T-cell (primary cell): ENCODE results near the gene BACE2. TPM values are rescaled to one million over a fixed set of nuclear protein-coding genes. Genes with fewer than 3 reads are reported as not detected.
"Not testable (repeated sequence)": the region's sequence is repeated elsewhere in the genome, so short reads cannot be mapped to it uniquely, and the experiment has no call there.

Source experiments
- ATAC-seq, 4 experiments: fragments of 200-7000 bp in 3 of 4; fragments of 150-1000 bp in 1 of 4; cut with Tn5 transposase; replicated peaks in 1 of 4; 1 replicate in 3 of 4; 2 replicates in 1 of 4; pipeline ENCODE4 v1.10.0; 2021; ENCODE audit warnings: moderate library complexity in 3 of 4, mild to moderate bottlenecking in 2 of 4, moderate number of reproducible peaks in 1 of 4
- CTCF ChIA-PET, 2 donors: fragments of 300-600 bp; sonication (Branson Sonifier 250); formaldehyde crosslinking; loops; one replicate each; lab custom pipeline; 2022; ENCODE audit warnings: antibody characterized with exemption in 2 of 2; lab: Charles Lee
- POLR2A ChIA-PET, 2 donors: fragments of 300-600 bp; sonication (Branson Sonifier 250); formaldehyde crosslinking; loops; one replicate each; lab custom pipeline; 2022; ENCODE audit warnings: antibody characterized with exemption in 2 of 2; lab: Charles Lee
- DNase-seq, 35 experiments: peaks; one replicate each; pipeline versions ENCODE4 v3.0.0 to v3.0.0-alpha.2; 2013 to 2023
- H3K27ac ChIP-seq: one replicate; pipeline ENCODE4 v1.5.1; 2013; ENCODE audit warnings: low read length
- H3K27me3 ChIP-seq, 2 experiments: replicated peaks in 1 of 2; 1 replicate in 1 of 2; 2 replicates in 1 of 2; pipeline versions ENCODE4 v1.6.1 to v1.7.0; 2013; ENCODE audit warnings: low read length in 1 of 2, mixed read lengths in 1 of 2; ENCODE audit not compliant: control insufficient read depth in 2 of 2, insufficient read depth in 2 of 2; ENCODE audit errors: extremely low read depth in 1 of 2
- H3K36me3 ChIP-seq, 2 donors: 1 replicate in 1 of 2; 2 replicates in 1 of 2; pipeline versions ENCODE4 v1.6.1 to v1.7.0; 2013; ENCODE audit warnings: low read length in 1 of 2; ENCODE audit not compliant: control insufficient read depth in 2 of 2, insufficient read depth in 1 of 2; ENCODE audit errors: extremely low read depth in 1 of 2
- H3K4me1 ChIP-seq, 2 experiments: 1 replicate in 1 of 2; 2 replicates in 1 of 2; pipeline versions ENCODE4 v1.6.1 to v1.7.0; 2013; ENCODE audit warnings: low read length in 2 of 2, mixed read lengths in 1 of 2; ENCODE audit not compliant: insufficient read depth in 2 of 2, control insufficient read depth in 1 of 2; ENCODE audit errors: extremely low read depth in 1 of 2
- H3K4me3 ChIP-seq, 2 donors: 1 replicate in 1 of 2; 2 replicates in 1 of 2; pipeline versions ENCODE4 v1.5.1 to v1.7.0; 2013; ENCODE audit warnings: mild to moderate bottlenecking in 2 of 2, low read length in 1 of 2, moderate library complexity in 1 of 2; ENCODE audit not compliant: control insufficient read depth in 1 of 2; ENCODE audit errors: extremely low read depth in 1 of 2
- H3K9me3 ChIP-seq: 2 replicates; pipeline ENCODE4 v1.7.0; 2013
- H3K27ac Mint-ChIP-seq, 2 donors: one replicate each; pipeline ENCODE4 v1.8.0; 2020 to 2021; ENCODE audit warnings: mild to moderate bottlenecking in 2 of 2, mixed read lengths in 2 of 2
- H3K27me3 Mint-ChIP-seq, 2 donors: one replicate each; pipeline ENCODE4 v1.8.0; 2021 to 2022; ENCODE audit warnings: mixed read lengths in 2 of 2
- H3K36me3 Mint-ChIP-seq: one replicate; pipeline ENCODE4 v1.8.0; 2021; ENCODE audit warnings: mixed read lengths
- H3K4me1 Mint-ChIP-seq, 3 donors: one replicate each; pipeline ENCODE4 v1.8.0; 2020 to 2022; ENCODE audit warnings: mixed read lengths in 3 of 3, mild to moderate bottlenecking in 1 of 3
- H3K4me3 Mint-ChIP-seq, 3 donors: one replicate each; pipeline ENCODE4 v1.8.0; 2020 to 2022; ENCODE audit warnings: mild to moderate bottlenecking in 3 of 3, mixed read lengths in 3 of 3, moderate library complexity in 3 of 3
- H3K9me3 Mint-ChIP-seq, 3 donors: one replicate each; pipeline ENCODE4 v1.8.0; 2020 to 2022; ENCODE audit warnings: mixed read lengths in 3 of 3
- WGBS: methylation state at CpG from one replicate; pipeline ENCODE4 v1.1.5; 2013; ENCODE audit warnings: missing lambda C conversion rate; ENCODE audit not compliant: insufficient coverage; 5-methylcytosine and 5-hydroxymethylcytosine counted together
- total RNA-seq, 35 experiments: library from RNA in 6 of 35; stranded (reverse) in 6 of 35; fragments of 120-200 nt in 1 of 35; gene quantifications; one replicate each; pipeline versions ENCODE4 v1.2.1 to v1.2.4 and lab custom pipeline; 2013 to 2026

Gene BACE2
- total RNA-seq, 5 donors from 2014 or later (not counting 1 experiment from before 2014, with no cell fraction given) = 0.30 to 1.1 (median 0.68) TPM

DNA sequence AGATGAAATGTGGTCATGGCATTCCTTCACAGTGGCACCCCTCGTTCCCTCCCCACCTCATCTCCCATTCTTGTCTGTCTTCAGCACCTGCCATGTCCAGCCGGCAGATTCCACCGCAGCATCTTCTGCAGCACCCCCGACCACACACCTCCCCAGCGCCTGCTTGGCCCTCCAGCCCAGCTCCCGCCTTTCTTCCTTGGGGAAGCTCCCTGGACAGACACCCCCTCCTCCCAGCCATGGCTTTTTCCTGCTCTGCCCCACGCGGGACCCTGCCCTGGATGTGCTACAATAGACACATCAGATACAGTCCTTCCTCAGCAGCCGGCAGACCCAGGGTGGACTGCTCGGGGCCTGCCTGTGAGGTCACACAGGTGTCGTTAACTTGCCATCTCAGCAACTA, 81.5 kb downstream of the BACE2 start:
- Histone ChIP-seq H3K4me3 (no peak overlapping the region), H3K36me3 (no peaks in the 10 kb centered on the region), H3K27ac (no peak overlapping the region), H3K9me3 (no peaks in the 10 kb centered on the region), H3K27me3 (peaks cover 0 to 35% of the 10 kb centered on the region in 2 experiments), H3K4me1 (no peaks in the 10 kb centered on the region)
- DNase-seq (no peak), ATAC-seq (no peak)
- Mint-ChIP-seq H3K9me3 (peaks cover 4 to 5% (median 5%) of the 10 kb centered on the region in 3 donors), H3K27me3 (peaks cover 23 to 32% of the 10 kb centered on the region in 2 donors), H3K4me1 (no peaks in the 10 kb centered on the region), H3K27ac (no peak overlapping the region), H3K36me3 (no peaks in the 10 kb centered on the region), H3K4me3 (no peak overlapping the region)
- ChIA-PET POLR2A (no interaction called here), CTCF (no interaction called here)
- WGBS = 88% methylated on average over 10 of the region's 11 CpGs

DNA sequence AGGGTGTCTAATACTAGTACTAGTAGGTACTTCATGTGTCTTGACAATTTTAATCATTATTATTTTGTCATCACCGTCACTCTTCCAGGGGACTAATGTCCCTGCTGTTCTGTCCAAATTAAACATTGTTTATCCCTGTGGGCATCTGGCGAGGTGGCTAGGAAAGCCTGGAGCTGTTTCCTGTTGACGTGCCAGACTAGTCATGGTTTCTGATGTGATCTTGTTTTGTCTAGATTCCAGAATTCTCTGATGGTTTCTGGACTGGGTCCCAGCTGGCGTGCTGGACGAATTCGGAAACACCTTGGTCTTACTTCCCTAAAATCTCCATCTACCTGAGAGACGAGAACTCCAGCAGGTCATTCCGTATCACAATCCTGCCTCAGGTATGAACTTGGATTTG, 82.6 kb downstream of the BACE2 start:
- POLR2A ChIA-PET = interaction anchor here in 1 of 2 donors (0.6 kb wide), 1 partner anchor 9 kb away, joined by 6 read pairs; no protein-coding TSS in a partner anchor
- WGBS = 79% methylated on average over 7 of the region's 8 CpGs

GRCh38 chr21:41251961-41252642, 84.1 kb downstream of the BACE2 start:
- Mint-ChIP-seq H3K27ac (no peak overlapping the region), H3K4me3 (no peak overlapping the region), H3K27me3 (peaks cover 35 to 41% of the 10 kb centered on the region in 2 donors), H3K4me1 (no peaks in the 10 kb centered on the region), H3K36me3 (no peaks in the 10 kb centered on the region), H3K9me3 (peaks cover 8 to 17% (median 12%) of the 10 kb centered on the region in 3 donors)
- Histone ChIP-seq H3K4me3 (no peak overlapping the region), H3K9me3 (no peaks in the 10 kb centered on the region), H3K27me3 (peaks cover 0 to 34% of the 10 kb centered on the region in 2 experiments), H3K36me3 (no peaks in the 10 kb centered on the region), H3K4me1 (no peaks in the 10 kb centered on the region), H3K27ac (no peak overlapping the region)
- DNase-seq (no peak), ATAC-seq (no peak)
- ChIA-PET POLR2A (no interaction called here), CTCF (no interaction called here)
- 77% methylated on average over 8 of the region's 12 CpGs for WGBS

More for the DNA sequence above, 82.6 kb downstream of the BACE2 start:
- H3K27me3 ChIP-seq = peaks cover 0 to 39% of the 10 kb centered on the region in 2 experiments
- no peak overlapping the region for H3K27ac ChIP-seq
- Mint-ChIP-seq H3K36me3 (no peaks in the 10 kb centered on the region), H3K4me3 (no peak overlapping the region), H3K27me3 (peaks cover 31 to 41% of the 10 kb centered on the region in 2 donors), H3K4me1 (no peaks in the 10 kb centered on the region), H3K9me3 (peaks cover 4 to 12% (median 12%) of the 10 kb centered on the region in 3 donors), H3K27ac (no peak overlapping the region)
- H3K4me1 ChIP-seq = no peaks in the 10 kb centered on the region
- CTCF ChIA-PET = no interaction called here
- DNase-seq (no peak), ATAC-seq (no peak)
- no peaks in the 10 kb centered on the region for H3K36me3 ChIP-seq
- no peak overlapping the region for H3K4me3 ChIP-seq
- H3K9me3 ChIP-seq = no peaks in the 10 kb centered on the region

- no peaks in the 10 kb centered on the region for H3K36me3 ChIP-seq
- H3K4me1 ChIP-seq = no peaks in the 10 kb centered on the region
- H3K27me3 ChIP-seq = peaks cover 0 to 26% of the 10 kb centered on the region in 2 experiments
- ChIA-PET CTCF (no interaction called here), POLR2A (no interaction called here)
- no peak for DNase-seq
- H3K27ac ChIP-seq = no peak overlapping the region
- no peaks in the 10 kb centered on the region for H3K36me3 Mint-ChIP-seq
- H3K4me1 Mint-ChIP-seq = no peaks in the 10 kb centered on the region
- no peak overlapping the region for H3K27ac Mint-ChIP-seq
- no peak overlapping the region for H3K4me3 ChIP-seq
- 53% methylated on average over 3 of the region's 4 CpGs for WGBS
- ATAC-seq = no peak
- no peaks in the 10 kb centered on the region for H3K9me3 ChIP-seq
- H3K9me3 Mint-ChIP-seq = peaks cover 8 to 17% (median 12%) of the 10 kb centered on the region in 3 donors
- no peak overlapping the region for H3K4me3 Mint-ChIP-seq
- H3K27me3 Mint-ChIP-seq = peaks cover 35 to 38% of the 10 kb centered on the region in 2 donors
These were observed 86.2 kb downstream of the BACE2 start for GRCh38 chr21:41254090-41254700.

- Histone ChIP-seq H3K4me1 (no peaks in the 10 kb centered on the region), H3K4me3 (no peak overlapping the region), H3K9me3 (no peaks in the 10 kb centered on the region), H3K36me3 (no peaks in the 10 kb centered on the region), H3K27ac (no peak overlapping the region), H3K27me3 (peaks cover 0 to 25% of the 10 kb centered on the region in 2 experiments)
- Mint-ChIP-seq H3K4me3 (no peak overlapping the region), H3K27me3 (peaks cover 35 to 38% of the 10 kb centered on the region in 2 donors), H3K27ac (no peak overlapping the region), H3K4me1 (no peaks in the 10 kb centered on the region), H3K9me3 (peaks cover 8 to 17% (median 12%) of the 10 kb centered on the region in 3 donors), H3K36me3 (no peaks in the 10 kb centered on the region)
- CTCF ChIA-PET = no interaction called here
- POLR2A ChIA-PET = no interaction called here
- DNase-seq (no peak), ATAC-seq (no peak)
- 94% methylated on average over 9 of the region's 9 CpGs for WGBS
These were observed 87.2 kb downstream of the BACE2 start for GRCh38 chr21:41255190-41255589.

DNA sequence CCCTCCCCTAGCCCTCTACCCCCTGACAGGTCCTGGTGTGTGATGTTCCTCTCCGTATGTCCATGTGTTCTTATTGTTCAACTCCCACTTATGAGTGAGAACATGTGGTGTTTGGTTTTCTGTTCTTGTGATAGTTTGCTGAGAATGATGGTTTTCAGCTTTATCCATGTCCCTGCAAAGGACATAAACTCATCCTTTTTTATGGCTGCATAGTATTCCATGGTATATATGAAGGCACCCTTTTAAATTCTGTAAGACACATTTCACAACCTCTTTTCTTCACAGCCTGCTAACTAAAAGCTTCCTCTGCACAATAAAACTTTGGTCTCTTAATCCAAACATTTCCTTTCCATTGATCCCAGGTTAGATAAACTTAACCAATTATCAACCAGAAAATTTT, 88.3 kb downstream of the BACE2 start:
- Mint-ChIP-seq H3K9me3 (peaks cover 8 to 17% (median 12%) of the 10 kb centered on the region in 3 donors), H3K27me3 (peaks cover 28 to 33% of the 10 kb centered on the region in 2 donors)
- H3K4me1 ChIP-seq, ATAC-seq, H3K27ac ChIP-seq, H3K4me3 ChIP-seq, DNase-seq, CTCF ChIA-PET, POLR2A ChIA-PET, H3K4me3 Mint-ChIP-seq, H3K36me3 Mint-ChIP-seq, H3K27ac Mint-ChIP-seq, H3K4me1 Mint-ChIP-seq, H3K9me3 ChIP-seq, H3K36me3 ChIP-seq: not testable (repeated sequence)
- no CpG with 5 or more reads among the region's 1 CpG for WGBS
- H3K27me3 ChIP-seq = peaks cover 0 to 25% of the 10 kb centered on the region in 2 experiments
